ENCODE results near the gene NFKBIA.

- TF ChIP-seq POLR2AphosphoS5 (IDR thresholded peaks at IDR 0.05; ENCODE audit: borderline replicate concordance, low read depth, low read length), result no peak
- TF ChIP-seq EZH2 (IDR thresholded peaks at IDR 0.05), result no peak
- no peak for TF ChIP-seq FOXP2 (optimal IDR thresholded peaks at IDR 0.05; ENCODE audit: control extremely low read depth, extremely low read length, insufficient read depth)
Observed at GRCh38 chr14:35395283-35395682, 9.3 kb downstream of the NFKBIA start.
